Measurements from ENCODE around the gene SRSF1. TPM values are rescaled to one million over a fixed set of nuclear protein-coding genes. Genes with fewer than 3 reads are reported as not detected.
A peak's percentile ranks its signal among the peaks of the same experiment; 100 is the strongest.

Gene SRSF1
- total and polyA plus RNA-seq, 2 of the 4 experiments (the other 2 are of a cell fraction), result 190 to 357 TPM

DNA sequence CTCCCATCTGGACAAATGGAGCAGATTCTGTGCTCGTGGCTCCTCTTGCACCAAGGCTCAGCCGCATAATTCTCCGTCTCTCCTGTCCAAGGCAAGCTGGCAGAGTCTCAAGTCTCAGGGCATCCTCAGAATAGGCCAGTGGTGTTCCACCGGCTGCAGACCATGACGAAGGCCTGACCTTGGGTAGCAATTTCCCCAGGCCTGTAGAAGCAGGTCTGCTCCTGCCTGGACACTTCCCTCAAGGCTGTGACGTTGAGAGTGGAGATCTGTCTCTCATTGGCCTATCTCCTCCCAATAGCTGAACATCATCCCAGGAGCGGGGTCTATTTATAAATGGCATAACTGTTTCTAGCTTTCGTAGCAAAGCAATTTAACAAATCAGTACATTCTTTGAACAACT is 33.3 kb upstream of the SRSF1 start:
- POLR2A ChIA-PET (ENCODE audit: unreplicated experiment), result no interaction called here

More for the DNA sequence above, 33.3 kb upstream of the SRSF1 start:
- no peak overlapping the region for H4K5ac ChIP-seq (ENCODE audit: low read depth, low read length)
- no peak overlapping the region for H2BK5ac ChIP-seq (ENCODE audit: low read depth, low read length, poor library complexity, severe bottlenecking)
- H4K20me1 ChIP-seq (ENCODE audit: insufficient read depth, low read length), result no peaks in the 10 kb centered on the region
- no peak overlapping the region for H4K8ac ChIP-seq (ENCODE audit: low read depth in 2 of 2, low read length in 2 of 2)
- peak overlapping the region; percentile 5 for H2AK9ac ChIP-seq (replicated peaks; ENCODE audit: low read depth, low read length, poor library complexity)
- no peak overlapping the region for H2BK20ac ChIP-seq (ENCODE audit: low read depth, low read length)
- H3K27ac ChIP-seq (ENCODE audit: insufficient read depth, low read length), result no peak overlapping the region
- H3K36me3 ChIP-seq (ENCODE audit: control insufficient read depth, insufficient read depth, low read length), result no peaks in the 10 kb centered on the region
- no peak overlapping the region for H3K56ac ChIP-seq (ENCODE audit: extremely low read depth, insufficient read depth, low read length)
- H2AFZ ChIP-seq (replicated peaks; ENCODE audit: low read length, poor library complexity), result no peak overlapping the region
- H3K4ac ChIP-seq (ENCODE audit: low read depth, low read length), result no peak overlapping the region
- no peak overlapping the region for H3K23ac ChIP-seq (ENCODE audit: low read depth, low read length)
- H3K9me1 ChIP-seq (ENCODE audit: insufficient read depth, low read length), result no peaks in the 10 kb centered on the region
- H2BK120ac ChIP-seq (ENCODE audit: low read depth, low read length), result no peak overlapping the region
- WGBS, 2 experiments (ENCODE audit: extremely low coverage in 2 of 2, insufficient read length in 1 of 2), result 57% methylated on average over 3 of the region's 8 CpGs; no CpG with 5 or more reads in 1 of the 2 experiments
- no peak overlapping the region for H3K4me3 ChIP-seq (ENCODE audit: insufficient read depth, low read depth, low read length)
- peaks cover 20% of the 10 kb centered on the region for H3K27me3 ChIP-seq (ENCODE audit: control insufficient read depth, insufficient read depth, low read length)
- H2BK15ac ChIP-seq (ENCODE audit: low read depth, low read length), result no peak overlapping the region
- DNase-seq (no peak), ATAC-seq (ENCODE audit: low read depth) (no peak)
- in situ Hi-C loops (cut with MboI; ENCODE audit: low sequenced_read_pairs) (no loop called here), dilution Hi-C loops (cut with HindIII; ENCODE audit: low sequenced_read_pairs, unreplicated experiment) (no loop called here), intact Hi-C loops (cut with micrococcal nuclease) (no loop called here)
- H3K18ac ChIP-seq (ENCODE audit: low read depth, low read length), result no peak overlapping the region
- no peak overlapping the region for H3K9ac ChIP-seq (ENCODE audit: low read depth, low read length)
- BruUV-seq (replicated peaks), result no TSS peak
- no peak for TF ChIP-seq MAFK (IDR thresholded peaks at IDR 0.05; ENCODE audit: low read depth, low read length)
- no peak for TF ChIP-seq SMC3 (IDR thresholded peaks at IDR 0.05; ENCODE audit: low read depth, low read length)
- TF ChIP-seq RFX5 (IDR thresholded peaks at IDR 0.05; ENCODE audit: low read depth, low read length), result no peak
- TF ChIP-seq BHLHE40 (IDR thresholded peaks at IDR 0.05; ENCODE audit: low read depth, low read length), result no peak
- no peak for TF ChIP-seq CHD1 (IDR thresholded peaks at IDR 0.05; ENCODE audit: low read depth, low read length)
- no peak for TF ChIP-seq CEBPB (IDR thresholded peaks at IDR 0.05; ENCODE audit: low read depth, low read length)
- no peak for TF ChIP-seq FOS (IDR thresholded peaks at IDR 0.05; ENCODE audit: low read depth, low read length)
- TF ChIP-seq RCOR1 (IDR thresholded peaks at IDR 0.05; ENCODE audit: insufficient replicate concordance, low read length), result no peak
- TF ChIP-seq, protein P1, sequence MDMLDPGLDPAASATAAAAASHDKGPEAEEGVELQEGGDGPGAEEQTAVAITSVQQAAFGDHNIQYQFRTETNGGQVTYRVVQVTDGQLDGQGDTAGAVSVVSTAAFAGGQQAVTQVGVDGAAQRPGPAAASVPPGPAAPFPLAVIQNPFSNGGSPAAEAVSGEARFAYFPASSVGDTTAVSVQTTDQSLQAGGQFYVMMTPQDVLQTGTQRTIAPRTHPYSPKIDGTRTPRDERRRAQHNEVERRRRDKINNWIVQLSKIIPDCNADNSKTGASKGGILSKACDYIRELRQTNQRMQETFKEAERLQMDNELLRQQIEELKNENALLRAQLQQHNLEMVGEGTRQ (IDR thresholded peaks at IDR 0.05; ENCODE audit: low read depth, low read length), result no peak
- no peak for TF ChIP-seq RAD21 (IDR thresholded peaks at IDR 0.05; ENCODE audit: low read length)
- TF ChIP-seq MAZ (IDR thresholded peaks at IDR 0.05; ENCODE audit: borderline replicate concordance, low read depth, low read length), result no peak
- TF ChIP-seq, protein P2, sequence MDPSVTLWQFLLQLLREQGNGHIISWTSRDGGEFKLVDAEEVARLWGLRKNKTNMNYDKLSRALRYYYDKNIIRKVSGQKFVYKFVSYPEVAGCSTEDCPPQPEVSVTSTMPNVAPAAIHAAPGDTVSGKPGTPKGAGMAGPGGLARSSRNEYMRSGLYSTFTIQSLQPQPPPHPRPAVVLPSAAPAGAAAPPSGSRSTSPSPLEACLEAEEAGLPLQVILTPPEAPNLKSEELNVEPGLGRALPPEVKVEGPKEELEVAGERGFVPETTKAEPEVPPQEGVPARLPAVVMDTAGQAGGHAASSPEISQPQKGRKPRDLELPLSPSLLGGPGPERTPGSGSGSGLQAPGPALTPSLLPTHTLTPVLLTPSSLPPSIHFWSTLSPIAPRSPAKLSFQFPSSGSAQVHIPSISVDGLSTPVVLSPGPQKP (IDR thresholded peaks at IDR 0.05; ENCODE audit: borderline replicate concordance, low read depth, low read length), result no peak
- no peak for TF ChIP-seq POLR2A (IDR thresholded peaks at IDR 0.05; ENCODE audit: low read depth, low read length)
- no peak for TF ChIP-seq MXI1 (IDR thresholded peaks at IDR 0.05; ENCODE audit: borderline replicate concordance, low read depth, low read length)
- TF ChIP-seq, protein P3, sequence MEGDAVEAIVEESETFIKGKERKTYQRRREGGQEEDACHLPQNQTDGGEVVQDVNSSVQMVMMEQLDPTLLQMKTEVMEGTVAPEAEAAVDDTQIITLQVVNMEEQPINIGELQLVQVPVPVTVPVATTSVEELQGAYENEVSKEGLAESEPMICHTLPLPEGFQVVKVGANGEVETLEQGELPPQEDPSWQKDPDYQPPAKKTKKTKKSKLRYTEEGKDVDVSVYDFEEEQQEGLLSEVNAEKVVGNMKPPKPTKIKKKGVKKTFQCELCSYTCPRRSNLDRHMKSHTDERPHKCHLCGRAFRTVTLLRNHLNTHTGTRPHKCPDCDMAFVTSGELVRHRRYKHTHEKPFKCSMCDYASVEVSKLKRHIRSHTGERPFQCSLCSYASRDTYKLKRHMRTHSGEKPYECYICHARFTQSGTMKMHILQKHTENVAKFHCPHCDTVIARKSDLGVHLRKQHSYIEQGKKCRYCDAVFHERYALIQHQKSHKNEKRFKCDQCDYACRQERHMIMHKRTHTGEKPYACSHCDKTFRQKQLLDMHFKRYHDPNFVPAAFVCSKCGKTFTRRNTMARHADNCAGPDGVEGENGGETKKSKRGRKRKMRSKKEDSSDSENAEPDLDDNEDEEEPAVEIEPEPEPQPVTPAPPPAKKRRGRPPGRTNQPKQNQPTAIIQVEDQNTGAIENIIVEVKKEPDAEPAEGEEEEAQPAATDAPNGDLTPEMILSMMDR (conservative IDR thresholded peaks at IDR 0.05; ENCODE audit: low read depth, low read length), result no peak
- TF ChIP-seq NFE2L2 (IDR thresholded peaks at IDR 0.05; ENCODE audit: low read depth, low read length), result no peak
- H3K4me1 ChIP-seq (ENCODE audit: control insufficient read depth, insufficient read depth, low read length), result no peaks in the 10 kb centered on the region
- no peaks in the 10 kb centered on the region for H3K9me3 ChIP-seq (ENCODE audit: control insufficient read depth, insufficient read depth, low read length)
- H3K14ac ChIP-seq (replicated peaks; ENCODE audit: low read depth, low read length), result no peak overlapping the region
- no peak overlapping the region for H3K4me2 ChIP-seq (ENCODE audit: low read depth, low read length)
- H4K91ac ChIP-seq (ENCODE audit: insufficient read depth, low read depth, low read length), result no peak overlapping the region
- H2AK5ac ChIP-seq (ENCODE audit: low read depth, low read length), result no peak overlapping the region
- CTCF ChIA-PET, result no interaction called here
- H3K79me1 ChIP-seq (ENCODE audit: low read depth in 1 of 2, low read length in 2 of 2), result no peaks in the 10 kb centered on the region

Data from IMR-90 (cell line).